H1 (cell line): ENCODE results near the gene CDKL1. TPM values are rescaled to one million over a fixed set of nuclear protein-coding genes. Genes with fewer than 3 reads are reported as not detected.

Experiments
- CTCF ChIA-PET: fragments of 300-600 bp; sonication (Branson Sonifier 250); formaldehyde crosslinking; loops from one replicate; lab custom pipeline; 2021; ENCODE audit not compliant: partially characterized antibody; lab: Charles Lee
- POLR2A ChIA-PET: fragments of 300-600 bp; sonication (Branson Sonifier 250); formaldehyde crosslinking; loops from one replicate; lab custom pipeline; 2021; ENCODE audit warnings: inconsistent platforms; ENCODE audit not compliant: partially characterized antibody; lab: Charles Lee
- DNase-seq, 2 experiments: peaks; one replicate each; pipeline versions ENCODE4 v3.0.0 to v3.0.0-alpha.2; 2010 to 2022; ENCODE audit warnings: low spot score in 2 of 2, low read depth in 1 of 2, mixed read lengths in 1 of 2
- FAIRE-seq: peaks from 2 replicates; lab custom pipeline; 2011; peaks lifted over from hg19 to GRCh38; lab: Jason Lieb, UNC
- H2AFZ ChIP-seq: 2 replicates; pipeline ENCODE4 v1.8.1; 2012; ENCODE audit warnings: low read length, inconsistent platforms
- H2AK5ac ChIP-seq: 2 replicates; pipeline ENCODE4 v1.6.1; 2013; ENCODE audit warnings: low read depth, low read length
- H2BK120ac ChIP-seq: replicated peaks from 2 replicates; pipeline ENCODE3; 2013; ENCODE audit warnings: low read depth, low read length, inconsistent platforms
- H2BK12ac ChIP-seq: 2 replicates; pipeline ENCODE4 v1.6.1; 2013; ENCODE audit warnings: low read depth, low read length
- H2BK15ac ChIP-seq: 2 replicates; pipeline ENCODE4 v1.6.1; 2013; ENCODE audit warnings: low read length
- H2BK20ac ChIP-seq: 2 replicates; pipeline ENCODE4 v1.6.1; 2013; ENCODE audit warnings: low read length
- H2BK5ac ChIP-seq: 2 replicates; pipeline ENCODE4 v1.6.1; 2013; ENCODE audit warnings: low read depth, low read length
- H3K14ac ChIP-seq: 2 replicates; pipeline ENCODE4 v1.6.1; 2013; ENCODE audit warnings: inconsistent platforms; ENCODE audit not compliant: insufficient read length
- H3K18ac ChIP-seq: 2 replicates; pipeline ENCODE4 v1.6.1; 2013; ENCODE audit warnings: low read length; ENCODE audit errors: extremely low read depth
- H3K23ac ChIP-seq: 2 replicates; pipeline ENCODE4 v1.6.1; 2013; ENCODE audit warnings: inconsistent platforms; ENCODE audit not compliant: insufficient read length
- H3K23me2 ChIP-seq: 2 replicates; pipeline ENCODE4 v1.6.1; 2013; ENCODE audit warnings: low read depth, low read length
- H3K27ac ChIP-seq: 2 replicates; pipeline ENCODE4 v1.6.1; 2011; ENCODE audit warnings: low read depth, low read length, inconsistent platforms
- H3K27me3 ChIP-seq, 4 experiments: replicated peaks in 1 of 4; 1 replicate in 1 of 4; 2 replicates in 3 of 4; pipeline versions ENCODE4 v1.6.1 to v1.8.1; 2011 to 2013; ENCODE audit warnings: low read length in 3 of 4, mild to moderate bottlenecking in 3 of 4, inconsistent platforms in 2 of 4, mixed read lengths in 2 of 4, moderate library complexity in 1 of 4; ENCODE audit not compliant: control insufficient read depth in 3 of 4, insufficient read depth in 3 of 4; ENCODE audit errors: extremely low read depth in 1 of 4
- H3K36me3 ChIP-seq, 4 experiments: 2 replicates each; pipeline versions ENCODE4 v1.6.1 to v1.8.1; 2011 to 2013; ENCODE audit warnings: mild to moderate bottlenecking in 4 of 4, low read length in 3 of 4, moderate library complexity in 2 of 4, control low read depth in 1 of 4, inconsistent platforms in 1 of 4; ENCODE audit not compliant: insufficient read depth in 4 of 4, control insufficient read depth in 2 of 4
- H3K4ac ChIP-seq: replicated peaks from 2 replicates; pipeline ENCODE3; 2013; ENCODE audit warnings: low read length, low read depth, mixed read lengths, inconsistent platforms; ENCODE audit not compliant: insufficient read length
- H3K4me1 ChIP-seq, 4 experiments: replicated peaks in 1 of 4; 1 replicate in 1 of 4; 2 replicates in 3 of 4; pipeline versions ENCODE4 v1.6.1 to v1.8.1; 2011 to 2013; ENCODE audit warnings: low read length in 3 of 4, inconsistent platforms in 2 of 4, mixed read lengths in 1 of 4; ENCODE audit not compliant: insufficient read depth in 4 of 4, control insufficient read depth in 3 of 4
- H3K4me2 ChIP-seq, 2 experiments: 2 replicates each; pipeline versions ENCODE4 v1.6.1 to v1.8.1; 2011 to 2013; ENCODE audit warnings: low read depth in 2 of 2, low read length in 2 of 2, control low read depth in 1 of 2, inconsistent platforms in 1 of 2, mild to moderate bottlenecking in 1 of 2; ENCODE audit not compliant: insufficient read depth in 1 of 2
- H3K4me3 ChIP-seq, 4 experiments: fragments of 200-600, 300-600 bp in 1 of 4; sonication (generic), shearing (Covaris generic), sonication (Bioruptor Twin) in 1 of 4; 2 replicates each; pipeline versions ENCODE4 v1.5.1 to v1.8.1; 2011 to 2016; ENCODE audit warnings: low read length in 4 of 4, low read depth in 3 of 4, control low read depth in 2 of 4, inconsistent platforms in 2 of 4, mild to moderate bottlenecking in 2 of 4, mixed read lengths in 1 of 4, moderate library complexity in 1 of 4; ENCODE audit not compliant: insufficient read depth in 2 of 4; ENCODE audit errors: extremely low read depth in 1 of 4
- H3K56ac ChIP-seq: replicated peaks from 2 replicates; pipeline ENCODE3; 2013; ENCODE audit warnings: low read depth, mild to moderate bottlenecking, mixed read lengths, low read length, inconsistent platforms; ENCODE audit not compliant: insufficient read length
- H3K79me1 ChIP-seq: 2 replicates; pipeline ENCODE4 v1.6.1; 2013; ENCODE audit warnings: low read depth, low read length, control low read depth
- H3K79me2 ChIP-seq, 2 experiments: 2 replicates each; pipeline versions ENCODE4 v1.6.1 to v1.8.1; 2012 to 2013; ENCODE audit warnings: low read length in 2 of 2, mild to moderate bottlenecking in 2 of 2, inconsistent platforms in 1 of 2; ENCODE audit not compliant: insufficient read depth in 2 of 2, control insufficient read depth in 1 of 2
- H3K9ac ChIP-seq, 4 experiments: replicated peaks in 1 of 4; 1 replicate in 1 of 4; 2 replicates in 3 of 4; pipeline versions ENCODE4 v1.6.1 to v1.8.1; 2011 to 2013; ENCODE audit warnings: low read depth in 3 of 4, low read length in 3 of 4, control low read depth in 2 of 4, mild to moderate bottlenecking in 2 of 4, moderate library complexity in 2 of 4, inconsistent platforms in 1 of 4; ENCODE audit errors: extremely low read depth in 1 of 4
- H3K9me3 ChIP-seq, 2 experiments: 2 replicates each; pipeline versions ENCODE4 v1.6.1 to v1.8.1; 2012 to 2013; ENCODE audit warnings: mild to moderate bottlenecking in 2 of 2, moderate library complexity in 2 of 2, control low read depth in 1 of 2, inconsistent platforms in 1 of 2, low read depth in 1 of 2, low read length in 1 of 2, mixed read lengths in 1 of 2; ENCODE audit not compliant: insufficient read depth in 2 of 2
- H4K20me1 ChIP-seq, 2 experiments: replicated peaks in 1 of 2; 2 replicates each; pipeline versions ENCODE3 to v1.8.1; 2011 to 2013; ENCODE audit warnings: inconsistent platforms in 2 of 2, low read length in 2 of 2, mild to moderate bottlenecking in 1 of 2; ENCODE audit not compliant: insufficient read depth in 2 of 2, control insufficient read depth in 1 of 2
- H4K5ac ChIP-seq: 2 replicates; pipeline ENCODE4 v1.6.1; 2013; ENCODE audit warnings: low read length, low read depth, mixed read lengths, inconsistent platforms; ENCODE audit not compliant: insufficient read length
- H4K8ac ChIP-seq: 2 replicates; pipeline ENCODE4 v1.8.0; 2013; ENCODE audit warnings: mild to moderate bottlenecking, moderate library complexity, low read length, inconsistent platforms; ENCODE audit not compliant: insufficient read depth; ENCODE audit errors: extremely low read depth
- H4K91ac ChIP-seq: replicated peaks from 2 replicates; pipeline ENCODE3; 2013; ENCODE audit warnings: low read length, mixed read lengths, inconsistent platforms; ENCODE audit not compliant: insufficient read length
- CBX8 ChIP-seq: fragments of 300-800, 300-1000 bp; sonication (generic); IDR thresholded peaks from 2 replicates; pipeline ENCODE4 v1.7.1; 2016; ENCODE audit warnings: low read depth, low read length, borderline replicate concordance
- POU5F1 ChIP-seq: IDR thresholded peaks from 2 replicates; pipeline ENCODE4 v1.6.1; 2011; ENCODE audit warnings: low read depth, mild to moderate bottlenecking, low read length, moderate library complexity
- RAD21 ChIP-seq, 2 experiments: IDR thresholded peaks in 1 of 2; conservative IDR thresholded peaks in 1 of 2; 2 replicates each; pipeline ENCODE4 v1.6.1; 2011; ENCODE audit warnings: low read depth in 2 of 2, low read length in 2 of 2, improper control_type of control experiment in 1 of 2, inconsistent platforms in 1 of 2, mild to moderate bottlenecking in 1 of 2, moderate library complexity in 1 of 2
- RBBP5 ChIP-seq: IDR thresholded peaks from 2 replicates; pipeline ENCODE4 v1.7.1; 2012; ENCODE audit warnings: low read depth, mild to moderate bottlenecking, inconsistent platforms, low read length, moderate library complexity, borderline replicate concordance
- TAF1 ChIP-seq: IDR thresholded peaks from 2 replicates; pipeline ENCODE4 v1.6.1; 2011; ENCODE audit warnings: mild to moderate bottlenecking, low read depth, low read length
- WGBS, 2 experiments: shearing (Covaris generic) in 1 of 2; methylation state at CpG; one replicate each; pipeline versions ENCODE4 v1.1.6 to v1.1.7; 2013 to 2015; ENCODE audit warnings: low lambda C conversion rate in 2 of 2, mixed read lengths in 2 of 2, inconsistent platforms in 1 of 2, low coverage in 1 of 2, missing lambda C conversion rate in 1 of 2; ENCODE audit not compliant: insufficient replicate concordance in 2 of 2, insufficient coverage in 1 of 2, insufficient read length in 1 of 2; ENCODE audit errors: extremely low coverage in 1 of 2, missing lambda C conversion rate in 1 of 2; 5-methylcytosine and 5-hydroxymethylcytosine counted together
- polyA plus RNA-seq, 7 experiments: library from polyadenylated mRNA; depleted of rRNA in 3 of 7; stranded (reverse) in 5 of 7; unstranded in 2 of 7; fragments of >200 nt in 5 of 7; fragments of 200-250 nt in 2 of 7; gene quantifications; 1 replicate in 5 of 7; 2 replicates in 1 of 7; 4 replicates in 1 of 7; pipeline versions ENCODE4 v1.2.1 to v1.2.3, GENCODE V29; 2011 to 2013; ENCODE audit warnings: missing spikeins in 2 of 7, mixed read lengths in 2 of 7
- total RNA-seq: library from RNA; stranded (reverse); fragmentation: NEBNext Ultra II Directional; extraction: Animal tissue kit (Norgen Biotek cat#: 25700); gene quantifications from 2 replicates; pipeline ENCODE4 v1.2.1, GENCODE V29; 2021
- TF ChIP-seq, protein P1 (sequence below), 3 experiments: IDR thresholded peaks; 1 replicate in 2 of 3; 2 replicates in 1 of 3; pipeline versions ENCODE4 v1.5.1 to v1.6.1; 2011; ENCODE audit warnings: low read length in 3 of 3, mild to moderate bottlenecking in 3 of 3, inconsistent platforms in 2 of 3, low read depth in 1 of 3, moderate library complexity in 1 of 3; ENCODE audit not compliant: insufficient read depth in 1 of 3; ENCODE audit errors: control extremely low read depth in 1 of 3

Gene CDKL1
- total and polyA plus RNA-seq, 2 of the 8 experiments (the other 6 are each of a cell fraction or from before 2014, with no cell fraction given), result 1.2 to 2.2 TPM

DNA sequence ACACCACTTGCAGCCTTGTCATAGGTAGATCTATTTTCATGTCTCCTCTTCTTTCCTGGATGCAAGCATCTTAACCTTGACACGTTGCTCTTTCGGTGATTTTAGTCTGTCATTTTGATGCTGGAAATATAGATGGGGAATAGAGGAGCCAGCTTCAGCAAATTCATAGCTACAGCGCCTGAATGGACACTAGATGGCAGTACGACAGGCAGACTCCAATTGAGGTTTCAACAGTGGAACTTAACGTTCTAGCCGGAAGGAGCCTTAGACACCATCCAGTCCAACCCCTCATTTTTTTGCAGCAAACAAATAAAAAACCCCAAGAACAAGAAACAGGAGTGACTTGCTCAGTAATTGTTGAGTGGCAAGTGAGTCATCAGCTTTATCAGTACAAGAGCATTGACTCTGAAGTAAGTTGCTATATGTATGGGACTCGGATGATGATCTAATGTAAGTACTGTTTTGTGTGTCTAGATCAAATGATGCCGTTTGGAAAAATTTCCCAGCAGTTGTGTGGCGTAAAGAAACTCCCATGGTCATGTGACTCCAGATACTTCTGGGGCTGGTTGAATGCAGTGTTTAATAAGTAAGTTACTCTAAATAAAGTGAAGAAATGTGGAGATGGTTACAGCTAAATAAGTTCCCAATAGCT, 75.5 kb downstream of the CDKL1 start:
- no peak overlapping the region for H3K23ac ChIP-seq
- H4K20me1 ChIP-seq, result peaks cover 0 to 1% of the 10 kb centered on the region in 2 experiments
- no peak overlapping the region for H2AFZ ChIP-seq
- no peak overlapping the region for H2BK120ac ChIP-seq
- H4K91ac ChIP-seq, result no peak overlapping the region
- no peak overlapping the region for H3K4ac ChIP-seq
- 64% methylated on average over 9 of the region's 9 CpGs; no CpG with 5 or more reads in 1 of the 2 experiments for WGBS, 2 experiments
- no peaks in the 10 kb centered on the region for H3K23me2 ChIP-seq
- no peak overlapping the region for H3K14ac ChIP-seq
- FAIRE-seq (peak; percentile 63), DNase-seq (no peak)
- H3K79me2 ChIP-seq, result peaks cover 0 to 26% of the 10 kb centered on the region in 2 experiments; a peak in 2 of 4 replicates
- no peak overlapping the region for H3K4me2 ChIP-seq
- H3K9ac ChIP-seq, result no peak overlapping the region
- no peak overlapping the region for H3K18ac ChIP-seq
- no peak overlapping the region for H2BK12ac ChIP-seq
- TF ChIP-seq, protein P1, sequence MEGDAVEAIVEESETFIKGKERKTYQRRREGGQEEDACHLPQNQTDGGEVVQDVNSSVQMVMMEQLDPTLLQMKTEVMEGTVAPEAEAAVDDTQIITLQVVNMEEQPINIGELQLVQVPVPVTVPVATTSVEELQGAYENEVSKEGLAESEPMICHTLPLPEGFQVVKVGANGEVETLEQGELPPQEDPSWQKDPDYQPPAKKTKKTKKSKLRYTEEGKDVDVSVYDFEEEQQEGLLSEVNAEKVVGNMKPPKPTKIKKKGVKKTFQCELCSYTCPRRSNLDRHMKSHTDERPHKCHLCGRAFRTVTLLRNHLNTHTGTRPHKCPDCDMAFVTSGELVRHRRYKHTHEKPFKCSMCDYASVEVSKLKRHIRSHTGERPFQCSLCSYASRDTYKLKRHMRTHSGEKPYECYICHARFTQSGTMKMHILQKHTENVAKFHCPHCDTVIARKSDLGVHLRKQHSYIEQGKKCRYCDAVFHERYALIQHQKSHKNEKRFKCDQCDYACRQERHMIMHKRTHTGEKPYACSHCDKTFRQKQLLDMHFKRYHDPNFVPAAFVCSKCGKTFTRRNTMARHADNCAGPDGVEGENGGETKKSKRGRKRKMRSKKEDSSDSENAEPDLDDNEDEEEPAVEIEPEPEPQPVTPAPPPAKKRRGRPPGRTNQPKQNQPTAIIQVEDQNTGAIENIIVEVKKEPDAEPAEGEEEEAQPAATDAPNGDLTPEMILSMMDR (IDR thresholded peaks at IDR 0.05; ENCODE audit: control extremely low read depth in 1 of 3, insufficient read depth in 1 of 3, low read depth in 1 of 3, low read length in 3 of 3), result peak; percentile 46 to 92 (median 75)
- TF ChIP-seq TAF1 (no peak), RAD21 (IDR thresholded peaks at IDR 0.05 in 1 of 2, conservative IDR thresholded peaks at IDR 0.05 in 1 of 2; ENCODE audit: low read depth in 2 of 2, low read length in 2 of 2) (peak; percentile 69 to 75), CBX8 (no peak), POU5F1 (no peak), RBBP5 (no peak)
- TF ChIP-seq, all 59 proteins: peak for 2
- ChIA-PET CTCF (interaction anchor here (0.6 to 3.5 kb wide), 30 partner anchors 9 to 489 kb away, joined by 3 to 30 read pairs (median 4); partner anchors contain the start of genes DMAC2L and L2HGDH), POLR2A (interaction anchor here (0.7 to 2.2 kb wide), 9 partner anchors 9 to 239 kb away, joined by 3 to 7 read pairs (median 3); partner anchors contain the start of genes ATL1, DMAC2L and L2HGDH)
- H3K36me3 ChIP-seq, result peaks cover 2 to 16% (median 11%) of the 10 kb centered on the region in 4 experiments
- H3K27me3 ChIP-seq, result no peaks in the 10 kb centered on the region
- no peak overlapping the region for H3K56ac ChIP-seq
- H4K5ac ChIP-seq, result no peak overlapping the region
- no peaks in the 10 kb centered on the region for H3K4me1 ChIP-seq
- H2BK15ac ChIP-seq, result no peak overlapping the region
- no peak overlapping the region for H2BK20ac ChIP-seq
- H2AK5ac ChIP-seq, result no peak overlapping the region
- no peak overlapping the region for H3K4me3 ChIP-seq
- no peak overlapping the region for H3K27ac ChIP-seq
- H3K9me3 ChIP-seq, result no peaks in the 10 kb centered on the region
- H2BK5ac ChIP-seq, result no peak overlapping the region
- peaks cover 8% of the 10 kb centered on the region; the same call in 1 of the 2 replicates for H3K79me1 ChIP-seq
- no peak overlapping the region for H4K8ac ChIP-seq
